ENCODE data around the gene SPO11.
"Not testable (repeated sequence)": the region's sequence is repeated elsewhere in the genome, so short reads cannot be mapped to it uniquely, and the experiment has no call there.

- TF ChIP-seq CTCF (IDR thresholded peaks at IDR 0.05; ENCODE audit: poor library complexity, severe bottlenecking); EZH2 (IDR thresholded peaks at IDR 0.05; ENCODE audit: borderline replicate concordance, insufficient read depth, low read length, poor library complexity, severe bottlenecking); SMC3 (conservative IDR thresholded peaks at IDR 0.05; ENCODE audit: poor library complexity); EP300 (conservative IDR thresholded peaks at IDR 0.05; ENCODE audit: poor library complexity, severe bottlenecking); POLR2AphosphoS5 (IDR thresholded peaks at IDR 0.05); MXI1 (conservative IDR thresholded peaks at IDR 0.05; ENCODE audit: poor library complexity, severe bottlenecking); REST (IDR thresholded peaks at IDR 0.05; ENCODE audit: borderline replicate concordance); TAF1 (IDR thresholded peaks at IDR 0.05; ENCODE audit: low read depth): not testable (repeated sequence)
These were observed 19.4 kb downstream of the SPO11 start for GRCh38 chr20:57348922-57349574.
